Activated CD4-positive, alpha-beta T cell treated with anti-CD3 and anti-CD28 coated beads, Interleukin-2, amount 10 ng/mL, durations not matched to agents 7 days and 5 days (primary cell): Measurements from ENCODE around the gene TM9SF3. TPM values are rescaled to one million over a fixed set of nuclear protein-coding genes. Genes with fewer than 3 reads are reported as not detected.
A peak's percentile ranks its signal among the peaks of the same experiment; 100 is the strongest.

Experiments used
- CTCF ChIA-PET: fragments of 350-600 bp; sonication (Branson Sonifier 250); formaldehyde crosslinking; loops from one replicate; lab custom pipeline; 2021; ENCODE audit warnings: antibody characterized with exemption; lab: Charles Lee
- POLR2A ChIA-PET: fragments of 350-600 bp; sonication (Branson Sonifier 250); formaldehyde crosslinking; loops from one replicate; lab custom pipeline; 2021; ENCODE audit warnings: antibody characterized with exemption; lab: Charles Lee
- DNase-seq: peaks from one replicate; pipeline ENCODE4 v3.0.0-alpha.2; 2020
- H3K27ac Mint-ChIP-seq: one replicate; pipeline ENCODE4 v1.8.0; 2021; ENCODE audit warnings: mild to moderate bottlenecking, moderate library complexity, mixed read lengths
- H3K27me3 Mint-ChIP-seq: one replicate; pipeline ENCODE4 v1.8.0; 2021; ENCODE audit warnings: mixed read lengths
- H3K36me3 Mint-ChIP-seq: one replicate; pipeline ENCODE4 v1.8.0; 2021; ENCODE audit warnings: low read depth, mixed read lengths
- H3K4me1 Mint-ChIP-seq: one replicate; pipeline ENCODE4 v1.8.0; 2021; ENCODE audit warnings: mixed read lengths
- H3K4me3 Mint-ChIP-seq: one replicate; pipeline ENCODE4 v1.8.0; 2021; ENCODE audit warnings: mild to moderate bottlenecking, moderate library complexity, mixed read lengths
- H3K9me3 Mint-ChIP-seq: one replicate; pipeline ENCODE4 v1.8.0; 2021; ENCODE audit warnings: mixed read lengths
- total RNA-seq, 2 experiments: library from RNA; stranded (reverse); gene quantifications; one replicate each; pipeline ENCODE4 v1.2.3, GENCODE V29; 2021

The TM9SF3 gene
- total RNA-seq, 2 experiments from 2014 or later = 73.5 to 76.1 TPM

GRCh38 chr10:96591946-96592345 lies 5.1 kb upstream of the TM9SF3 start:
- DNase-seq = no peak
- H3K9me3 Mint-ChIP-seq = no peaks in the 10 kb centered on the region
- CTCF ChIA-PET = interaction anchor here (0.9 to 1.3 kb wide), 3 partner anchors 19 to 61 kb away, joined by 3 to 6 read pairs (median 5); no protein-coding TSS in a partner anchor
- H3K27me3 Mint-ChIP-seq = peaks cover 6% of the 10 kb centered on the region
- peaks cover 8% of the 10 kb centered on the region for H3K4me1 Mint-ChIP-seq
- H3K36me3 Mint-ChIP-seq = no peaks in the 10 kb centered on the region
- POLR2A ChIA-PET = no interaction called here
- H3K4me3 Mint-ChIP-seq = no peak overlapping the region
- H3K27ac Mint-ChIP-seq = no peak overlapping the region

- ChIA-PET CTCF (no interaction called here), POLR2A (no interaction called here)
- H3K27me3 Mint-ChIP-seq = peaks cover 4% of the 10 kb centered on the region
- H3K27ac Mint-ChIP-seq = no peak overlapping the region
- peaks cover 6% of the 10 kb centered on the region for H3K36me3 Mint-ChIP-seq
- H3K9me3 Mint-ChIP-seq = no peaks in the 10 kb centered on the region
- peaks cover 23% of the 10 kb centered on the region for H3K4me1 Mint-ChIP-seq
- no peak overlapping the region for H3K4me3 Mint-ChIP-seq
- peak; percentile 13 for DNase-seq
Observed at GRCh38 chr10:96588616-96589419, 2.0 kb upstream of the TM9SF3 start.

GRCh38 chr10:96588060-96588554 lies 1.3 kb upstream of the TM9SF3 start:
- CTCF ChIA-PET = no interaction called here
- no peak for DNase-seq
- Mint-ChIP-seq H3K27ac (no peak overlapping the region), H3K4me3 (no peak overlapping the region), H3K27me3 (peaks cover 4% of the 10 kb centered on the region), H3K36me3 (peaks cover 6% of the 10 kb centered on the region), H3K4me1 (peaks cover 29% of the 10 kb centered on the region), H3K9me3 (no peaks in the 10 kb centered on the region)
- POLR2A ChIA-PET = no interaction called here

DNA sequence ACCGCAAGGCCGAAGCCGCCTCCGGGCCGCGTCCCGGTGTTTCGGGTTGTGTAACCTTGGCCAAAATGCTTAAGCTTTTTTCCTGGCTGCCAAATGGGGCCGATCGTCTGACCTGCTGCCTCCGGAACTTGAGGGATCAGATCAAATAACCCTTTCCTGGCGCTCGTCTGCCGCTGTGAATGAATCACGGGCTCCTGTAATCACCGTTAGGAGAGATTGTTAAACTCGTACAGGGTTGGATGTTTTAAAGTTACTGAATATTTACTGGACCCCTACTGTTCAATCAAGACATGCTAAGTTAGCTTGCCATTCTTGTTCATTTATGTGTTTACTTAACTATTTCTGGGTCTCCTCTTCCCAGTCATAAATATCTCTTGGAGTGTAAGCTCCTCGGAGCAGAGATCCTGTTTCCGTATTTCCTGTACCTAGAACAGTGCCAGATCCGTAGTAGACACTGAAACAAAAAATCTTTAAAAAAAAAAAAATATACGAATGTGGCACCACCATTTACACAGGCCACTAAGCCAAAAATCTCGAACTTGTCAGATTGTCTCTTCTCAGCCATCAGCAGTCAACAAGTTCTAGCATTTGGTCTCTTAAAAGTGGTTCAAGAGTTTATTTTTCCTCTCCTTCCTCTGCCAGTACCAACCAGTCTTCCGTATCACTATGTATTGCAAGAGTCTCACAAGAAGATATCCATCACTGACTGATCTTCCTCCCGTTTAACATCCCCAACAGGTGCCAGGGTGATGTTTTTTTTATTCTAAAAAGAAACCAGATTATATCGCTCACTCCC lies 650 bp upstream of the TM9SF3 start:
- Mint-ChIP-seq H3K9me3 (no peaks in the 10 kb centered on the region), H3K27me3 (peaks cover 4% of the 10 kb centered on the region), H3K4me3 (no peak overlapping the region), H3K4me1 (peaks cover 30% of the 10 kb centered on the region), H3K27ac (no peak overlapping the region), H3K36me3 (peaks cover 6% of the 10 kb centered on the region)
- POLR2A ChIA-PET = no interaction called here
- peak; percentile 48 for DNase-seq
- CTCF ChIA-PET = interaction anchor here (1.0 kb wide), 1 partner anchor 11 kb away, joined by 3 read pairs; no protein-coding TSS in a partner anchor

GRCh38 chr10:96585736-96586418 lies 935 bp downstream of the TM9SF3 start:
- Mint-ChIP-seq H3K4me3 (peak overlapping the region; percentile 93), H3K27ac (peak overlapping the region; percentile 96), H3K27me3 (peaks cover 2% of the 10 kb centered on the region), H3K9me3 (no peaks in the 10 kb centered on the region), H3K4me1 (peaks cover 31% of the 10 kb centered on the region), H3K36me3 (peaks cover 11% of the 10 kb centered on the region)
- POLR2A ChIA-PET = no interaction called here
- CTCF ChIA-PET = no interaction called here
- peak; percentile 37 for DNase-seq

- H3K27me3 Mint-ChIP-seq = no peaks in the 10 kb centered on the region
- H3K9me3 Mint-ChIP-seq = no peaks in the 10 kb centered on the region
- CTCF ChIA-PET = no interaction called here
- no peak for DNase-seq
- POLR2A ChIA-PET = no interaction called here
- peaks cover 18% of the 10 kb centered on the region for H3K36me3 Mint-ChIP-seq
- peaks cover 35% of the 10 kb centered on the region for H3K4me1 Mint-ChIP-seq
- no peak overlapping the region for H3K4me3 Mint-ChIP-seq
- no peak overlapping the region for H3K27ac Mint-ChIP-seq
Observed at GRCh38 chr10:96584474-96584873, 2.3 kb downstream of the TM9SF3 start.

- no peaks in the 10 kb centered on the region for H3K27me3 Mint-ChIP-seq
- no peak overlapping the region for H3K4me3 Mint-ChIP-seq
- no peaks in the 10 kb centered on the region for H3K9me3 Mint-ChIP-seq
- no peak for DNase-seq
- H3K4me1 Mint-ChIP-seq = peaks cover 35% of the 10 kb centered on the region
- ChIA-PET POLR2A (no interaction called here), CTCF (no interaction called here)
- H3K36me3 Mint-ChIP-seq = peaks cover 19% of the 10 kb centered on the region
- H3K27ac Mint-ChIP-seq = no peak overlapping the region
Observed at GRCh38 chr10:96584035-96584434, 2.8 kb downstream of the TM9SF3 start.

GRCh38 chr10:96579133-96579532 lies 7.7 kb downstream of the TM9SF3 start:
- ChIA-PET POLR2A (no interaction called here), CTCF (no interaction called here)
- Mint-ChIP-seq H3K4me1 (peaks cover 35% of the 10 kb centered on the region), H3K36me3 (peaks cover 31% of the 10 kb centered on the region), H3K27me3 (no peaks in the 10 kb centered on the region), H3K4me3 (no peak overlapping the region), H3K27ac (no peak overlapping the region), H3K9me3 (no peaks in the 10 kb centered on the region)
- DNase-seq = no peak

DNA sequence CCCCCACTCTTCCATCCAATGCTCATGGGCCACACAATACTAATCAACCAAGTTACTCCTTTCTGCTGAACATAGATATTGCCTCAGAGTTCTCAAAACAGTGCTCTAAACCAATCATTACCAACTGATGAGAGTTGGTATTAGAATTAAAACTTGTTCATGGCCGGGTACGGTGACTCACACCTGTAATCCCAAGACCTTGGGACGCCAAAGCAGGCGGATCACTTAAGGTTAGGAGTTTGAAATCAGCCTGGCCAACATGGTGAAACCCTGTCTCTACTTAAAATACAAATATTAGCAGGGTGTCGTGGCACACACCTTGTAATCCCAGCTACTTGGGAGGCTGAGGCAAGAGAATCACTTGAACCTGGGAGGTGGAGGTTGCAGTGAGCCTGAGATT lies 8.2 kb downstream of the TM9SF3 start:
- no peak overlapping the region for H3K27ac Mint-ChIP-seq
- no peak for DNase-seq
- peaks cover 36% of the 10 kb centered on the region for H3K36me3 Mint-ChIP-seq
- POLR2A ChIA-PET = no interaction called here
- H3K4me1 Mint-ChIP-seq = peaks cover 30% of the 10 kb centered on the region
- CTCF ChIA-PET = no interaction called here
- H3K27me3 Mint-ChIP-seq = no peaks in the 10 kb centered on the region
- H3K4me3 Mint-ChIP-seq = no peak overlapping the region
- no peaks in the 10 kb centered on the region for H3K9me3 Mint-ChIP-seq

DNA sequence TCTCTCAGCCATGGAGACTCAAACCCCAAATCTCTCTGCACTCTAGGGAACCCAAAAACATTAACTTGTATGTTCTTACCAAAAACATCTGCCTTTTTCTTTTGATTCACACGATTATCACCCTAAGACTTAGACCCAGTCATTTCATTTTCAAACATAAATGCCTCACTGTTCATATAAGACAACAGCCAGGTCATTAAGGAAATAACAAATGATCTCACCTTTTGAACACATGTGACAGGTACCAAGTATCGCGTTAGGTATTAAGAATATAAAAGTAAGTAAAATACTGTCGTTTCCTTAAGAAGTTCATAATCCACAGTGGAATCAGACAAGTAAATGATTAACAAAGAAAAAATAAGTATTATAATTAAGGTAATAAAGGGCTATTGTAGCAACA lies 8.8 kb downstream of the TM9SF3 start:
- POLR2A ChIA-PET = no interaction called here
- H3K36me3 Mint-ChIP-seq = peaks cover 42% of the 10 kb centered on the region
- no peak for DNase-seq
- H3K27ac Mint-ChIP-seq = no peak overlapping the region
- no peaks in the 10 kb centered on the region for H3K27me3 Mint-ChIP-seq
- no peak overlapping the region for H3K4me3 Mint-ChIP-seq
- no peaks in the 10 kb centered on the region for H3K9me3 Mint-ChIP-seq
- CTCF ChIA-PET = no interaction called here
- H3K4me1 Mint-ChIP-seq = peaks cover 28% of the 10 kb centered on the region

GRCh38 chr10:96577069-96577468 lies 9.7 kb downstream of the TM9SF3 start:
- ChIA-PET POLR2A (no interaction called here), CTCF (interaction anchor here (0.6 to 0.7 kb wide), 3 partner anchors 11 to 240 kb away, joined by 3 to 6 read pairs (median 3); no protein-coding TSS in a partner anchor)
- no peak overlapping the region for H3K27ac Mint-ChIP-seq
- no peak for DNase-seq
- peaks cover 47% of the 10 kb centered on the region for H3K36me3 Mint-ChIP-seq
- no peak overlapping the region for H3K4me3 Mint-ChIP-seq
- H3K27me3 Mint-ChIP-seq = no peaks in the 10 kb centered on the region
- H3K4me1 Mint-ChIP-seq = peaks cover 28% of the 10 kb centered on the region
- H3K9me3 Mint-ChIP-seq = no peaks in the 10 kb centered on the region

DNA sequence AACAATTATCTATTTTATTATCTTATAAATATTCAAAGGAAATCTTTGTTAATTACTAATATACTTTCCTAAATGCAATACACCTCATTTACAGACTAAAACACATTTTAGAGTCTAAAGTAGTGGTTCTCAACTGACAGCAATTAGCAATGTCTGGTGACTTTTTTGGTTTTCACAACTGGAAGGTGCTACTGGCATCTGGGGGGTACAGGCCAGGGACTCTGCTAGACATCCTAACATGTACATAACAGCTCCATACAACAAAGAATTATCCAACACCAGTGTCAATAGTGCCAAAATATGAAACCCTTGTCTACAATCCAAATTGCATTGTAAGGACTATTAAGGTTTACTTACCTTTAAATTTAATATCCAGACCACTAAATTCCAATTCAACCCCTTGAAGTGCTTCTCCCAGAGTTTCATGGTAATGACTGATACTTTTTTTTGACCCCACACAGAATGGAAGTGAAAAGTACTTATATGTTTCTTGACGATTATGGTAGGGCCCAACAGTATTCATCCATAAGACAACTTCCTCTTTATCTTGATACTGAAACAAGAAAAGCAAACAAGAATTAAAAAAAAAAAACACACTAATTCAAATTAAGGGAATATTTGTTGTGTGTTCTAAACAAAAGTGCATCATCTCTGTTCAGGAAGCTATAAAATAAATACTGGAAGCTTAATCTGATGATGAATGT lies 10.4 kb downstream of the TM9SF3 start:
- H3K27ac Mint-ChIP-seq = no peak overlapping the region
- H3K27me3 Mint-ChIP-seq = no peaks in the 10 kb centered on the region

More for the DNA sequence above, 10.4 kb downstream of the TM9SF3 start:
- Mint-ChIP-seq H3K9me3 (no peaks in the 10 kb centered on the region), H3K4me1 (peaks cover 22% of the 10 kb centered on the region), H3K4me3 (no peak overlapping the region), H3K36me3 (peaks cover 44% of the 10 kb centered on the region)
- ChIA-PET POLR2A (no interaction called here), CTCF (interaction anchor here (0.6 to 0.7 kb wide), 3 partner anchors 10 to 240 kb away, joined by 3 to 6 read pairs (median 3); no protein-coding TSS in a partner anchor)
- no peak for DNase-seq
